Keratinocyte (primary cell): ENCODE measurements around the gene AASDHPPT. TPM values are rescaled to one million over a fixed set of nuclear protein-coding genes. Genes with fewer than 3 reads are reported as not detected.

Source experiments
- DNase-seq: peaks from one replicate; pipeline ENCODE4 v3.0.0-alpha.2; 2011; ENCODE audit warnings: low read depth, missing footprints, low spot score
- FAIRE-seq: peaks from 2 replicates; lab custom pipeline; 2011; peaks lifted over from hg19 to GRCh38; lab: Jason Lieb, UNC
- H2AFZ ChIP-seq: 2 replicates; pipeline ENCODE4 v1.6.0; 2012; ENCODE audit warnings: low read length, control low read depth, inconsistent platforms; ENCODE audit not compliant: control insufficient read depth
- H3K27ac ChIP-seq: 2 replicates; pipeline ENCODE4 v1.5.1; 2011; ENCODE audit warnings: low read length; ENCODE audit not compliant: control insufficient read depth, insufficient read depth
- H3K27me3 ChIP-seq: 3 replicates; pipeline ENCODE4 v1.6.0; 2011; ENCODE audit warnings: low read length; ENCODE audit not compliant: control insufficient read depth, insufficient read depth; ENCODE audit errors: extremely low read depth
- H3K36me3 ChIP-seq, 2 experiments: 2 replicates in 1 of 2; 3 replicates in 1 of 2; pipeline ENCODE4 v1.5.1; 2011; ENCODE audit warnings: low read length in 2 of 2, mild to moderate bottlenecking in 1 of 2; ENCODE audit not compliant: control insufficient read depth in 2 of 2, insufficient read depth in 2 of 2; ENCODE audit errors: extremely low read depth in 1 of 2
- H3K4me1 ChIP-seq: 3 replicates; pipeline ENCODE4 v1.5.1; 2011; ENCODE audit warnings: low read length; ENCODE audit not compliant: control insufficient read depth, insufficient read depth; ENCODE audit errors: extremely low read depth
- H3K4me2 ChIP-seq: 3 replicates; pipeline ENCODE4 v1.6.0; 2011; ENCODE audit warnings: low read depth, low read length; ENCODE audit not compliant: control insufficient read depth, insufficient read depth; ENCODE audit errors: extremely low read depth
- H3K4me3 ChIP-seq, 3 experiments: fragments of 200-600 bp in 1 of 3; sonication (generic) in 1 of 3; 2 replicates in 2 of 3; 3 replicates in 1 of 3; pipeline ENCODE4 v1.5.1; 2011 to 2016; ENCODE audit warnings: low read length in 3 of 3, mild to moderate bottlenecking in 3 of 3, control low read depth in 2 of 3, inconsistent platforms in 1 of 3, low read depth in 1 of 3, mixed read lengths in 1 of 3, mixed run types in 1 of 3, moderate library complexity in 1 of 3; ENCODE audit not compliant: control insufficient read depth in 2 of 3, insufficient read depth in 2 of 3; ENCODE audit errors: extremely low read depth in 1 of 3
- H3K79me2 ChIP-seq: 2 replicates; pipeline ENCODE4 v1.6.0; 2012; ENCODE audit warnings: low read length; ENCODE audit not compliant: control insufficient read depth, insufficient read depth
- H3K9ac ChIP-seq: 3 replicates; pipeline ENCODE4 v1.6.0; 2011; ENCODE audit warnings: low read length; ENCODE audit not compliant: control insufficient read depth, insufficient read depth; ENCODE audit errors: extremely low read depth
- H3K9me1 ChIP-seq: 3 replicates; pipeline ENCODE4 v1.6.0; 2011; ENCODE audit warnings: low read length; ENCODE audit not compliant: control insufficient read depth, insufficient read depth; ENCODE audit errors: extremely low read depth
- H3K9me3 ChIP-seq: 2 replicates; pipeline ENCODE4 v1.5.1; 2012; ENCODE audit warnings: low read depth, low read length; ENCODE audit not compliant: control insufficient read depth
- H4K20me1 ChIP-seq: 3 replicates; pipeline ENCODE4 v1.6.0; 2011; ENCODE audit warnings: low read length; ENCODE audit not compliant: control insufficient read depth, insufficient read depth; ENCODE audit errors: extremely low read depth
- EZH2 ChIP-seq: IDR thresholded peaks from one replicate; pipeline ENCODE4 v1.6.1; 2012; ENCODE audit warnings: inconsistent platforms, mild to moderate bottlenecking, low read length, moderate library complexity
- dilution Hi-C: fragments of 300-500 bp; cut with MboI; formaldehyde crosslinking; loops from one replicate; pipeline ENCODE4 v1.7.0; 2020; ENCODE audit warnings: low sequenced_read_pairs; ENCODE audit not compliant: extremely low pct_ligation_motif_present
- polyA plus RNA-seq, 5 experiments: library from polyadenylated mRNA; depleted of rRNA in 3 of 5; stranded (reverse) in 3 of 5; stranded (forward) in 1 of 5; unstranded in 1 of 5; fragments of >200 nt; gene quantifications; 1 replicate in 1 of 5; 2 replicates in 3 of 5; 3 replicates in 1 of 5; pipeline versions ENCODE4 v1.2.1 to v1.2.3, GENCODE V29; 2011 to 2012; ENCODE audit warnings: missing spikeins in 2 of 5, low read depth in 1 of 5, low replicate concordance in 1 of 5
- TF ChIP-seq, protein P1 (sequence below), 3 experiments: IDR thresholded peaks in 1 of 3; conservative IDR thresholded peaks in 1 of 3; optimal IDR thresholded peaks in 1 of 3; 2 replicates in 2 of 3; 3 replicates in 1 of 3; pipeline versions ENCODE3 to v1.5.1; 2011; ENCODE audit warnings: low read length in 3 of 3, mild to moderate bottlenecking in 3 of 3, moderate library complexity in 2 of 3, control low read depth in 1 of 3, inconsistent platforms in 1 of 3; ENCODE audit not compliant: insufficient read depth in 2 of 3; ENCODE audit errors: extremely low read depth in 1 of 3

AASDHPPT gene
- polyA plus RNA-seq, 1 donor (not counting 4 experiments of a cell fraction or from before 2014, with no cell fraction given), result 53.0 TPM

DNA sequence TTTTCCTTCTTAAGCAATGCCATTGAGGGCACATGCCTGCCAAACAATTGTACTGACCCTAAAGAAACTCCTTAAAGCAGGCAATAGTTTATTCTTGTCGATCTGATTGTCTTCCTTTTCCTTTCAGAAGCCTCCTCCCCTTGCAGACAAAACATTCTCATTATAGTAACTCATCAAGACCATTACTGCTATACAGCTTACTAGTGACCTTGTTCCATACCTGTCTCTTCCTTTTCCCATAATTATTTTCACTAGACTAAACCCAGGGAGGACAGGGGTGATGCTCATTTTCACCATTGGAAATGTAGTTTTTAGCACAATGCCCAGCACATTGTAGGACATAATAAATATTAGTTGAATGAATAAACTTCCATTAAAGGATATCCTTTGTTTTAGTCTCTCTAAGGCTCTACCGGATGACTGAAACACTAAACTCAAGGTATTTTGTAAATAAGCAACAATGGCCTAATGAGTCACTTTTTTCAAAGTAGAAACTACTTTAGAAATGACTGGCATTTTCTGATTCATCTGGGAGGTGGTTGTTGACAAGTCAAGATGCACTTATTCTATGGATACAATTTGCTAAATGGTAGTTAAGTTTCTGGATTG, 46.2 kb upstream of the AASDHPPT start:
- Histone ChIP-seq H3K9me1 (no peaks in the 10 kb centered on the region), H4K20me1 (no peaks in the 10 kb centered on the region), H3K79me2 (no peaks in the 10 kb centered on the region), H3K36me3 (no peaks in the 10 kb centered on the region), H3K27me3 (no peaks in the 10 kb centered on the region), H3K27ac (no peak overlapping the region), H3K9ac (no peak overlapping the region), H3K9me3 (no peaks in the 10 kb centered on the region), H3K4me3 (no peak overlapping the region), H3K4me1 (no peaks in the 10 kb centered on the region), H2AFZ (no peak overlapping the region), H3K4me2 (no peak overlapping the region)
- DNase-seq (no peak), FAIRE-seq (no peak)
- TF ChIP-seq EZH2, result no peak
- TF ChIP-seq, protein P1, sequence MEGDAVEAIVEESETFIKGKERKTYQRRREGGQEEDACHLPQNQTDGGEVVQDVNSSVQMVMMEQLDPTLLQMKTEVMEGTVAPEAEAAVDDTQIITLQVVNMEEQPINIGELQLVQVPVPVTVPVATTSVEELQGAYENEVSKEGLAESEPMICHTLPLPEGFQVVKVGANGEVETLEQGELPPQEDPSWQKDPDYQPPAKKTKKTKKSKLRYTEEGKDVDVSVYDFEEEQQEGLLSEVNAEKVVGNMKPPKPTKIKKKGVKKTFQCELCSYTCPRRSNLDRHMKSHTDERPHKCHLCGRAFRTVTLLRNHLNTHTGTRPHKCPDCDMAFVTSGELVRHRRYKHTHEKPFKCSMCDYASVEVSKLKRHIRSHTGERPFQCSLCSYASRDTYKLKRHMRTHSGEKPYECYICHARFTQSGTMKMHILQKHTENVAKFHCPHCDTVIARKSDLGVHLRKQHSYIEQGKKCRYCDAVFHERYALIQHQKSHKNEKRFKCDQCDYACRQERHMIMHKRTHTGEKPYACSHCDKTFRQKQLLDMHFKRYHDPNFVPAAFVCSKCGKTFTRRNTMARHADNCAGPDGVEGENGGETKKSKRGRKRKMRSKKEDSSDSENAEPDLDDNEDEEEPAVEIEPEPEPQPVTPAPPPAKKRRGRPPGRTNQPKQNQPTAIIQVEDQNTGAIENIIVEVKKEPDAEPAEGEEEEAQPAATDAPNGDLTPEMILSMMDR (optimal IDR thresholded peaks at IDR 0.05 in 1 of 3, IDR thresholded peaks at IDR 0.05 in 1 of 3, conservative IDR thresholded peaks at IDR 0.05 in 1 of 3; ENCODE audit: extremely low read depth in 1 of 3, insufficient read depth in 2 of 3, low read length in 3 of 3), result no peak
- dilution Hi-C loops, result no loop called here

DNA sequence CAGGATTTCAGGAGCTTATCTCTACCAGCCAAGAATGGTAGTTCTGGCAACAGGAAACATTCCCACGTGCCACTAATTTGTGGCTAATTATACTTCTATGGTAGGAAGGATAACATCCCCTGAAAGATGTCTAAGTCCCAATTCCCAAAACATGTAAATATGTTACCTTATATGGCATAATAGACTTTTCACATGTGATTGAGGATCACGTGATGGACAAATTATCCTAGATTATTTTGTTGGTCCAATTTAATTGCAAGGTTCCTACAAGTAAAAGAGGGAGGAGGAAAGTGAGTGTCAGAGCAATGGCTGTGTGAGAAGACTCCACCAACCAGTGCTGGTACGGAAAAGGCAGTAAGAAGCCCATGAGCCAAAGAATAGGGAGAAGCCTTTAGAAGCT, 45.5 kb upstream of the AASDHPPT start:
- Histone ChIP-seq H3K27me3 (no peaks in the 10 kb centered on the region), H3K4me3 (no peak overlapping the region), H3K4me2 (no peak overlapping the region), H2AFZ (no peak overlapping the region), H3K79me2 (no peaks in the 10 kb centered on the region), H3K9me3 (no peaks in the 10 kb centered on the region), H3K9me1 (no peaks in the 10 kb centered on the region), H3K27ac (no peak overlapping the region), H3K9ac (no peak overlapping the region), H3K4me1 (no peaks in the 10 kb centered on the region), H4K20me1 (no peaks in the 10 kb centered on the region), H3K36me3 (no peaks in the 10 kb centered on the region)
- DNase-seq (no peak), FAIRE-seq (no peak)
- TF ChIP-seq EZH2, result no peak
- TF ChIP-seq, protein P1 (optimal IDR thresholded peaks at IDR 0.05 in 1 of 3, IDR thresholded peaks at IDR 0.05 in 1 of 3, conservative IDR thresholded peaks at IDR 0.05 in 1 of 3; ENCODE audit: extremely low read depth in 1 of 3, insufficient read depth in 2 of 3, low read length in 3 of 3), result no peak
- dilution Hi-C loops, result no loop called here
